Left ventricle myocardium inferior (tissue), 1 donor: ENCODE measurements around the gene LIMCH1. TPM values are rescaled to one million over a fixed set of nuclear protein-coding genes. Genes with fewer than 3 reads are reported as not detected.

Source experiments
- DNase-seq: peaks from one replicate; pipeline ENCODE4 v3.0.0-alpha.2; 2020
- H3K27ac ChIP-seq: fragments of 200-600 bp; replicated peaks from 2 replicates; pipeline ENCODE4 v1.8.0; 2021
- H3K27me3 ChIP-seq: fragments of 200-600 bp; 2 replicates; pipeline ENCODE4 v1.8.0; 2021; ENCODE audit warnings: low read depth
- H3K36me3 ChIP-seq: fragments of 200-600 bp; 2 replicates; pipeline ENCODE4 v1.8.0; 2021
- H3K4me1 ChIP-seq: fragments of 200-600 bp; 2 replicates; pipeline ENCODE4 v1.8.0; 2021
- H3K4me3 ChIP-seq: fragments of 200-600 bp; 2 replicates; pipeline ENCODE4 v1.8.0; 2021; ENCODE audit warnings: mild to moderate bottlenecking, moderate library complexity
- H3K9me3 ChIP-seq: fragments of 200-600 bp; replicated peaks from 2 replicates; pipeline ENCODE4 v1.8.0; 2021
- intact Hi-C: fragments of 100-400 bp; cut with micrococcal nuclease; formaldehyde crosslinking; loops from one replicate; pipeline ENCODE4 v1.11.0; 2022
- total RNA-seq: library from RNA; stranded (reverse); fragmentation: NEBNext Ultra II Directional; extraction: Animal tissue kit (Norgen Biotek cat#: 25700); gene quantifications from one replicate; pipeline ENCODE4 v1.2.1, GENCODE V29; 2021
- TF ChIP-seq, protein P1 (sequence below): fragments of 200-600 bp; IDR thresholded peaks from 2 replicates; pipeline ENCODE4 v1.8.0; 2021; ENCODE audit warnings: antibody characterized with exemption, mild to moderate bottlenecking, borderline replicate concordance
- donor health status: DM: no; HTN: yes; CAD: no; lungs with severe emphysema.

Gene LIMCH1
- total RNA-seq, 1 donor from 2014 or later: 382 TPM

DNA sequence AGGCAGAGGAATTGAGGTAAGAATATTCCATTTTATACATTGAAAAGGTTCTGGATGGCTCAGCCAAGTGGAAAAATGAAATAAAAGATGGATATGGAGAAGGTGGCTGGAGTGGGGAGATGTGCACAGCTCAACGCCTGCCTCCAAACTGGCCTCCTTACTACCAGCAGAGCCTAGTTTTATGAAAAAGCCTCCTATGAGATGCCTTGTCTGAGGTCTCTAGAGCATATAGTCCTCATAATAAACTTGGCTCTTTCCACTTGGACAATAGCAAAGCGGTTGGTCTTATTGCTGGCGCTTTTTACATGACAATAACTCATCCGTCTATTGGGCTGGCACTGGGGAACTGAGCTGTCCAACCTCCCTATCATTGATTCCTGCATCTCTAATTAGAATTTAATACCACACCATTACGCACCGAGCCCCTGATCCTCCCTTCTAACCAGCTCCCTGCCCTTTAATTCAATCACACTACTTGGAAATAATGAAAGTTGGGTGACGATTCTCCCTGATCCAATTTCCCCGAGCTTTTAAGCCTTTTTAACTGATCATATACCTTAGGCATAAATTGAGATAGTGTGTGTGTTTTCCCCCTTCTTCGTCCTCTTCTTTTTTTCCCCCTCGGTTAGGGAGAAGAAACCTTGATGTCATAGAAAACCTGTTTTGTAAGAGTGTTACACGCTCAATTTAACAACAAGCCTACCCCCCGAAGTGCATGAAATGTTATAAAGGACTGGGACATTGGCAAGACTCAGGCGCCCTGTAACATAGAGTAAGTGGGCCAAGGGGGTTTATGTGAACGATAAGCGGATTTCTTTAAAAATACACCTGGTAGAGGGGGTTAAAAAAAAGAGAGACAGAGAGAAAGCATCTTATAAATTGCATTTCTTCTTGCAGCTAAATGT is 210.9 kb downstream of the LIMCH1 start, which contains the start of gene PHOX2B:
Gene PHOX2B, minus strand, starts transcription at position 155 of the 905 bp plus-strand sequence. Its CDS starts 115 bp downstream, at position 40.
- peaks cover 100% of the 10 kb centered on the region for H3K27me3 ChIP-seq
- H3K27ac ChIP-seq: no peak within 1 kb of the TSS
- TF ChIP-seq, protein P1, sequence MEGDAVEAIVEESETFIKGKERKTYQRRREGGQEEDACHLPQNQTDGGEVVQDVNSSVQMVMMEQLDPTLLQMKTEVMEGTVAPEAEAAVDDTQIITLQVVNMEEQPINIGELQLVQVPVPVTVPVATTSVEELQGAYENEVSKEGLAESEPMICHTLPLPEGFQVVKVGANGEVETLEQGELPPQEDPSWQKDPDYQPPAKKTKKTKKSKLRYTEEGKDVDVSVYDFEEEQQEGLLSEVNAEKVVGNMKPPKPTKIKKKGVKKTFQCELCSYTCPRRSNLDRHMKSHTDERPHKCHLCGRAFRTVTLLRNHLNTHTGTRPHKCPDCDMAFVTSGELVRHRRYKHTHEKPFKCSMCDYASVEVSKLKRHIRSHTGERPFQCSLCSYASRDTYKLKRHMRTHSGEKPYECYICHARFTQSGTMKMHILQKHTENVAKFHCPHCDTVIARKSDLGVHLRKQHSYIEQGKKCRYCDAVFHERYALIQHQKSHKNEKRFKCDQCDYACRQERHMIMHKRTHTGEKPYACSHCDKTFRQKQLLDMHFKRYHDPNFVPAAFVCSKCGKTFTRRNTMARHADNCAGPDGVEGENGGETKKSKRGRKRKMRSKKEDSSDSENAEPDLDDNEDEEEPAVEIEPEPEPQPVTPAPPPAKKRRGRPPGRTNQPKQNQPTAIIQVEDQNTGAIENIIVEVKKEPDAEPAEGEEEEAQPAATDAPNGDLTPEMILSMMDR: no peak
- DNase-seq: no peak
- no peaks in the 10 kb centered on the region for H3K36me3 ChIP-seq
- peak within 1 kb of the TSS; percentile 27 for H3K4me3 ChIP-seq
- peaks cover 30% of the 10 kb centered on the region for H3K4me1 ChIP-seq
- H3K9me3 ChIP-seq: no peaks in the 10 kb centered on the region
- intact Hi-C loops: no loop called here

DNA sequence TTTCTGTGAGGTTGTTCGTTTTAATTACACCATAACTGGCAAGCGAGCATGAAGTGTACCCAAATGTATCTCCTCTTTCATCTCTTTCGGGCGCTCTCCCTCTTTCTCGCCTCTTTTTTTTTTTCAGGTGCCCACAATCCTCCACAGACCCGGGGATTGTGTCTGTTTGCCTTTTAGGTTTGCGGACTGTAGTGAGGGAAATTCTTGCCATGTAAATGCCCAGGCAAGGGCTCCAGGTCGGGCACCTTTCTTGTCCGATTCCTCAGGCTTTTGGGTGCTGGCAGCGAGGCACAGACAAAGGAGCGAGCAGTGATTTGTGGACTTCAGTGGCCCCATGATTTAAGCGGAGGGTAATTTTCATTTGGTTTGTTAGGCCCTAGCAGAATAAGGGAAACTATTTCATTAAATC is 211.7 kb downstream of the LIMCH1 start:
- Histone ChIP-seq H3K27ac (no peak overlapping the region), H3K4me3 (no peak overlapping the region), H3K9me3 (no peaks in the 10 kb centered on the region), H3K27me3 (peaks cover 100% of the 10 kb centered on the region), H3K36me3 (no peaks in the 10 kb centered on the region), H3K4me1 (peaks cover 30% of the 10 kb centered on the region)
- TF ChIP-seq, protein P1: no peak
- no peak for DNase-seq
- intact Hi-C loops: no loop called here

Other genes starting within 250 kb of the LIMCH1 start
- gene PHOX2B, start 210.6 kb downstream of the LIMCH1 start, total RNA-seq: not detected